Tibial nerve (tissue), 3 donors: ENCODE measurements around the gene COL6A3.

Experiments
- CTCF ChIP-seq, 5 experiments: fragments of 200-600 bp in 3 of 5; fragments of 450-650 bp in 2 of 5; sonication (generic) in 3 of 5; IDR thresholded peaks; one replicate each; pipeline ENCODE4 v1.5.1; 2016 to 2019; ENCODE audit warnings: antibody characterized with exemption in 5 of 5, mild to moderate bottlenecking in 3 of 5, moderate library complexity in 2 of 5
- POLR2A ChIP-seq, 2 donors: fragments of 450-650 bp; IDR thresholded peaks; one replicate each; pipeline ENCODE4 v1.6.1; 2017; ENCODE audit warnings: antibody characterized with exemption in 2 of 2, mild to moderate bottlenecking in 2 of 2, moderate library complexity in 2 of 2

- TF ChIP-seq CTCF (IDR thresholded peaks at IDR 0.05) (no peak), POLR2A (IDR thresholded peaks at IDR 0.05) (no peak)
Measured at GRCh38 chr2:237429753-237430152, 15.8 kb upstream of the COL6A3 start.
